Frontal cortex (tissue), 4 donors: ENCODE data around the gene MAPKAPK5. TPM values are rescaled to one million over a fixed set of nuclear protein-coding genes. Genes with fewer than 3 reads are reported as not detected.
A peak's percentile ranks its signal among the peaks of the same experiment; 100 is the strongest.
"Not testable (repeated sequence)": the region's sequence is repeated elsewhere in the genome, so short reads cannot be mapped to it uniquely, and the experiment has no call there.

Source experiments
- DNase-seq, 2 donors: peaks; one replicate each; pipeline ENCODE4 v3.0.0; 2012; ENCODE audit warnings: low spot score in 2 of 2
- FAIRE-seq: peaks from 2 replicates; lab custom pipeline; 2012; peaks lifted over from hg19 to GRCh38; lab: Jason Lieb, UNC
- total RNA-seq: library from RNA; depleted of rRNA; stranded (reverse); fragments of >200 nt; gene quantifications from one replicate; pipeline ENCODE4 v1.2.3, GENCODE V29; 2014
- donor health status: control.
- donor health status: control.
- donor health status: control.

Gene MAPKAPK5, protein sequence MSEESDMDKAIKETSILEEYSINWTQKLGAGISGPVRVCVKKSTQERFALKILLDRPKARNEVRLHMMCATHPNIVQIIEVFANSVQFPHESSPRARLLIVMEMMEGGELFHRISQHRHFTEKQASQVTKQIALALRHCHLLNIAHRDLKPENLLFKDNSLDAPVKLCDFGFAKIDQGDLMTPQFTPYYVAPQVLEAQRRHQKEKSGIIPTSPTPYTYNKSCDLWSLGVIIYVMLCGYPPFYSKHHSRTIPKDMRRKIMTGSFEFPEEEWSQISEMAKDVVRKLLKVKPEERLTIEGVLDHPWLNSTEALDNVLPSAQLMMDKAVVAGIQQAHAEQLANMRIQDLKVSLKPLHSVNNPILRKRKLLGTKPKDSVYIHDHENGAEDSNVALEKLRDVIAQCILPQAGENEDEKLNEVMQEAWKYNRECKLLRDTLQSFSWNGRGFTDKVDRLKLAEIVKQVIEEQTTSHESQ
- total RNA-seq, result 37.9 TPM

DNA sequence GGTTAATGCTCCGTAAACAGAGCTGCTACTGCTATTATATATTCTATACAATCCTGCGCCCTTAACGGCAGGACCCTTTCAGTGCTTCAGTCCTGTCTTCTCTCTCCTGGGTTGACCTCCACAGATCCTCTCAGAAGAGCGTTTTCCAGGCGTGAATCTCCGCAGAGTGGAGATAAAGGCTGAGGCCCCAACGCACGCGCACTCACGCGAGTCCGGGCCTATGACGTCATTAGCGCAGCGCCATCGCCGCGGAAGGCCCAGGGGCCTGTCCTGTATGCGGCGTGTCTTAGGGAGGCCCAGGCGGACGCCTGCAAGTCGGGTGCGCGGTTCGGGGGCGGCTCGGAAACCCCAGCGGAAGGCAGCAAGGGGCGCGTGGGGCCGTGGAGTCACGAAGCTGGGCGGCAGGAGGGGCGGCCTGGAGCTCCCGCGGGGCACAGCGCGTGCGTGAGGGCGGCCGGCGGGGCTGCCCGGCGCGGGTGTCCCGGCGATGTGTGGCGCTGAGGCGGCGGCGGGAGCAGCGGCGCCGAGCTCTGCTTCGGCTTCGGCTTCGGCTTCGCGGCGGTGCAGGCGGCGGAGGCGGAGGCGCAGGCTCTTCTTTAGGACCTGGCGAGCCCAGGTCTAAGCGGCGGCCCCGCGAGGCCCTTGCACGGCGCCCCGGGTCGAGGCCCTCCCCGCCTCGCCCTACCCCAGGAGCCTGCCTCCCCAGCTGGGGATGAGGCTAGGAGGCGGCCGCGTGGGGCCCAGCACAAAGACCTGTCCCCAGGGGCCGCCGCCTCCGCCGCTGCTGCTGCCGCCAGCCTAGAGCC, at the start of gene MAPKAPK5:
MAPKAPK5 (plus strand) TSS at position 479 of the 806 bp plus-strand sequence. CDS start 506 bp downstream, outside the sequence.
- FAIRE-seq (no peak), DNase-seq (peak; percentile 95 to 97)

- FAIRE-seq (no peak), DNase-seq (no peak)
Measured at GRCh38 chr12:111792856-111793235, 49.2 kb upstream of the MAPKAPK5 start.

GRCh38 chr12:111798182-111798581, 43.8 kb upstream of the MAPKAPK5 start:
- no peak for DNase-seq
- FAIRE-seq, result no peak

DNA sequence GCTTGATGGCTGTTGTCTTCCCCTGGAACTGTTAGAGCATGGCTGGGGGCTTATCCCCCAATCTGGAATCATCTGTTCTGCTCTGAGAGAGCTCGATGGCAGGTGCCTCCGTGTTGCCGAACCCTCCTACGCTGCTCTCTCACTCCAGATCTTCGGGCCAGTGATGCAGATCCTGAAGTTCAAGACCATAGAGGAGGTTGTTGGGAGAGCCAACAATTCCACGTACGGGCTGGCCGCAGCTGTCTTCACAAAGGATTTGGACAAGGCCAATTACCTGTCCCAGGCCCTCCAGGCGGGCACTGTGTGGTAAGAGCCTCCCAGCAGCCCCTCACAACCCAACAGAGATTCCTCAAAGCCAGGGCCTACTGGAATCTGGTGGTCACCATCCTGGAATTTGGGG, 42.3 kb upstream of the MAPKAPK5 start:
- no peak for FAIRE-seq

GRCh38 chr12:111803038-111803626, 38.9 kb upstream of the MAPKAPK5 start:
- FAIRE-seq, result no peak
- DNase-seq, result no peak

More for the DNA sequence above, 42.3 kb upstream of the MAPKAPK5 start:
- DNase-seq, result no peak

- no peak for DNase-seq
- FAIRE-seq, result no peak
Measured at GRCh38 chr12:111803851-111804250, 38.2 kb upstream of the MAPKAPK5 start.

- FAIRE-seq (no peak), DNase-seq (no peak)
Measured at GRCh38 chr12:111806304-111806703, 35.7 kb upstream of the MAPKAPK5 start.

DNA sequence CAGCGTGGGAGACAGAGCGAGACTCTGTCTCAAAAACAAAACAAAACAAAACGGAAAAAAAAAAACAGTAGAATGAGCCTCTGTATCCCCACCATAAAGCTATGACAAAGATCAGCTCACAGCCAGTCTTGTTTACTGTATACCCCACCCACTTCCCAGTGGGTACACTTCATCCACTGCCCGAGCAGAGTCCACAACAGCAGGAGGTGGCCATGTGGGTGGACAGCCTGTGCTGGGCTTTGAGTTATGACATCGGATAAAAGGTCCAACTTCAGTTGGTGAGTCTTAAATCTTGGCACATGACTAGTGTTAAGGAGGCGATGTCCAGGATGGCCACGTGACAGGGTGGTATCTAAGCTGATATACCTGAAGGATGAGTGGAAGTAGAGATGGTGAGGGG, 34.8 kb upstream of the MAPKAPK5 start:
- FAIRE-seq, result no peak
- DNase-seq, result no peak

GRCh38 chr12:111812881-111813741, 28.9 kb upstream of the MAPKAPK5 start:
- FAIRE-seq, result no peak
- DNase-seq, result peak; percentile 51 to 78

- DNase-seq, result no peak
- no peak for FAIRE-seq
Measured at GRCh38 chr12:111816065-111816615, 25.9 kb upstream of the MAPKAPK5 start.

DNA sequence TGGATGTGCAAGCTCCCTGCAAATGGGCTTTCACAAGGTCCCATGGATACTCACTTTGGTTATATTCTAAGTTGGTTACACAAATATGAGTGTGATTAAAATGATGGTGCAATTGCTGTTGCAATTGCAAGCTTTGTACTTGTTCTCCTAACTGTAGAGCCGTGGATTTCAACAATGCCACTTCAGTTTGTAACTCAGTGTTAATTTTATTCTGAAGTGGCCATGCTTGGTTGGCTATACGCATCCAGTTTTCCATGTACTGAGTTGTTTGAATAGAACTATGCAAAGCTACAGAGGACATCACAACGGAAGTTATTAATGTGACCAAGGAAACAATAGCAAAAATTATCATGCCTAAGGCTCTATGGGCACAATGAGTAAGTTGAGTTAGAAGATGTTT, 25.1 kb upstream of the MAPKAPK5 start:
- FAIRE-seq, DNase-seq: not testable (repeated sequence)

DNA sequence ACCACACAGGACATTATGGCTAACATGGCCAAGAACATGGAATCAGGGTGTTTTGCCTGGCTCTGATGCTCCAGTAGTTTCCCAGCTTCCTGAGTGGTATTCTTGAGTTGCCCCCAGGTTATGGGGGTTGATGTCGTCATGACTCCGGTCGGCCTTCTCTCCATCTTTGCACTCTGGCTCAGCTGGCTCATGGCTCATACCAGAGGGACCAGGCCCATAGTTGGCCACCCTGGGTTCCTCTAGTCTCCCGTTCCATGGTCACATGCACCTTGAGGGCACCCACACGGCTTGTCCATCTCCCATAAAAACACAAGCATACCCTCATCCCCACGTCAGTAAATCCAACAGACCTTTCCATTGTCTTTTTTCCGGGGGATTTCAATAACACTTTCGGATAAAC, 23.7 kb upstream of the MAPKAPK5 start:
- DNase-seq (no peak), FAIRE-seq (no peak)

DNA sequence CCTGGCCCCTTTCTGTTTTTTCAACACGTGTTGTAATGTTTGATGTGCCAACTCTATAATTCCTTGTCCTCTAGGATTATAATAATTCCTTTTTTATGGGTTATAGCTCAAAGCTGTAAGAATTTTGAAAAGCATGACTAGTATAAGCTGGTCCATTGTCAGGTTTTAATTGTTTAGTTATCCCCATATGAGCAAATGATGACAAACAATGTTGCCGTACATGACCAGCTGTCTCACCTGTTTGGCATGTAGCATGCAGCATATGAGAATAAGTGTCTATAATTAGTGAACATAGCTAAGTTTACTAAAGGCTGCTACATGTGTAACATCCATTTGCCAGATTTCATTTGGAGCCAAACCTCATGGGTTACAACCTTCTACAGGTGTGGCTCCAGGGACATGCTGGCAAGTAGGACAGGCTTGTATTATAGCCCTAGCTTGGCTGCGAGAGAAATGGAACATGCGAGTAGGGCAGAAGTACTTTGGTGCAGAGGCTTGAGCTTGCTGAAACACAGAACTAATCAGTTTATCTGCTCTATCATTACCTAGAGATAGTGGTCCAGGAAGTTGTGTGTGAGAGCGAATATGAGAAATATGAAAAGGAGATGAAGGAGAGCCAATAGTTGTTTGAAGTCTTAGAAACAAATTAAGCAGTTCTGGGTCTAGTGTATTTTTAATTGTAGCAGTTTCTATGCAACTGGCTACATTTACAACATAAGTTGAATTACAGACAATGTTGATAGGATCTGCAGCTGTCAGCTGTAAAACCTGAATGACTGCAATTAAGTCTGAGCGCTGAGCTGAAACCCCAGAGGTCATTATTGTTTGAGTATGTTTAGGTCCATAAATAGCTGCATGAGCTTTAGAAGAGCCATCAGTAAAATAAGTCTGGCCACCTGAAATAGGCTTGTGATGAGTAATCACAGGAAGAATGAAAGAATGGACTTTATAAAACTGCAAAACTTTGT, 22.6 kb upstream of the MAPKAPK5 start:
- FAIRE-seq, result no peak

GRCh38 chr12:111820828-111821227, 21.2 kb upstream of the MAPKAPK5 start:
- not testable (repeated sequence) for DNase-seq, FAIRE-seq

More for the DNA sequence above, 22.6 kb upstream of the MAPKAPK5 start:
- no peak for DNase-seq

- no peak for FAIRE-seq
Measured at GRCh38 chr12:111822886-111823285, 19.1 kb upstream of the MAPKAPK5 start.

GRCh38 chr12:111823891-111824290, 18.1 kb upstream of the MAPKAPK5 start:
- FAIRE-seq, result no peak
- no peak for DNase-seq

More at GRCh38 chr12:111822886-111823285, 19.1 kb upstream of the MAPKAPK5 start:
- no peak for DNase-seq

DNA sequence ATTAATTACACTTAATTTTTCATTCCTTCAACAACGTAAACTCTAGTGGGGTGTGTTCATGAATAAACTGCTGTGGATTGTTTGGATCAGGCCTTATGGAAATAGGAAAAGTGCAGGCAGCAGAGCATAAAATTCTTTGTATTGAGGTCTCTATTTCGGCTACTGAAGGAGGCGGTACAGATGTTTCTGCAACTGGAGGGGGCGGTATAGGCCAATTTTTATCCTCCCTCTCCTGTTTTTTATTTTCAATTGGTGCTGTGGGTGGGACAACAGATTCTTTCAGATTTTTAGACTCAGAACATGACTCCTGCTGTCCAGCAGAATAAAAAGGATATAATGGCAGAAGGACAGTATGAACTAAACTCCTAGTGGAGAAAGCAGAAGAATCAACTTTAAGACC, 17.7 kb upstream of the MAPKAPK5 start:
- DNase-seq, FAIRE-seq: not testable (repeated sequence)

DNA sequence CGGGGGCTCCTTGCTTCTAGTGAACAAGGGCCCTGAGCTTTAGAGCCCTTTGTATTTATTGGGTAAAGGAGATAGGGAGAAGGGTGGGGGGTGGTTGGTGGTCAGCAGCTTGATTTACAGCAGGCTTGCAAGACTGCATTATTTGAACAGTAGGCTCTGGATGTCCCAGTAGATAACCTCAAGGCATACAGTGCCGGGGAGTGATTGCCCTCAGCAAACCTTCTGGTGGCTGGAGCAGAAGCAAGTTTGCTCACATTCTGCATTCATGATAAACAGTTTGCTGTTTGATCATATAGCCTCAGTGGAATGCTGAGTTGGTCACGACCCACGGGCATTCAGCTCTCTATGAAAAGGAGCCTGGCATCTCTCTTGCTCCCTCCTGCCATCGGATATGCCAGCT, 16.5 kb upstream of the MAPKAPK5 start:
- FAIRE-seq, result no peak

More for the DNA sequence above, 16.5 kb upstream of the MAPKAPK5 start:
- DNase-seq, result no peak
